Cardiac fibroblast (primary cell): ENCODE data around the gene CCDC68.
A peak's percentile ranks its signal among the peaks of the same experiment; 100 is the strongest.

Source experiments
- DNase-seq, 2 donors: peaks; one replicate each; pipeline versions ENCODE4 v3.0.0 to v3.0.0-alpha.2; 2010; ENCODE audit warnings: low read depth in 2 of 2
- H3K4me3 ChIP-seq, 2 donors: replicated peaks in 1 of 2; 1 replicate in 1 of 2; 2 replicates in 1 of 2; pipeline ENCODE4 v1.5.1; 2011; ENCODE audit warnings: low read depth in 2 of 2, low read length in 2 of 2, mild to moderate bottlenecking in 2 of 2, moderate library complexity in 1 of 2
- TF ChIP-seq, protein P1 (sequence below): IDR thresholded peaks from one replicate; pipeline ENCODE4 v1.5.1; 2011; ENCODE audit warnings: low read depth, mild to moderate bottlenecking, low read length, inconsistent platforms

The CCDC68 gene

DNA sequence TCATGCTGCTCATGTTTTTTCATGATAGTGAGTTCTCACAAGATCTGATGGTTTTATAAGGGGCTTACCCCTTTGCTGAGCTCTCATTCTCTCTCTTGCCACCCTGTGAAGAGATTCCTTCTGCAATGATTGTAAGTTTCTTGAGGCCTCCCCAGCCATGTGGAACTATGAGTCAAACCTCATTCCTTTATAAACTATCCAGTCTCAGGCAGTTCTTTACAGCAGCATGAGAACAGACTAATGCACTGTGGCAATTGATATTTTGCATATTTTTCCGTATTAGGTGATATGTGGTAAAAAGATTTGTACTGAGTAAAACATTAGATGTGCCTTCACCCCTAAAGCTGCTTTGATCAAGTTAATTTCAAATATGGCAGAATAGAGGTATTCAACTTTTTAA is 82.2 kb downstream of the CCDC68 start:
- TF ChIP-seq, protein P1, sequence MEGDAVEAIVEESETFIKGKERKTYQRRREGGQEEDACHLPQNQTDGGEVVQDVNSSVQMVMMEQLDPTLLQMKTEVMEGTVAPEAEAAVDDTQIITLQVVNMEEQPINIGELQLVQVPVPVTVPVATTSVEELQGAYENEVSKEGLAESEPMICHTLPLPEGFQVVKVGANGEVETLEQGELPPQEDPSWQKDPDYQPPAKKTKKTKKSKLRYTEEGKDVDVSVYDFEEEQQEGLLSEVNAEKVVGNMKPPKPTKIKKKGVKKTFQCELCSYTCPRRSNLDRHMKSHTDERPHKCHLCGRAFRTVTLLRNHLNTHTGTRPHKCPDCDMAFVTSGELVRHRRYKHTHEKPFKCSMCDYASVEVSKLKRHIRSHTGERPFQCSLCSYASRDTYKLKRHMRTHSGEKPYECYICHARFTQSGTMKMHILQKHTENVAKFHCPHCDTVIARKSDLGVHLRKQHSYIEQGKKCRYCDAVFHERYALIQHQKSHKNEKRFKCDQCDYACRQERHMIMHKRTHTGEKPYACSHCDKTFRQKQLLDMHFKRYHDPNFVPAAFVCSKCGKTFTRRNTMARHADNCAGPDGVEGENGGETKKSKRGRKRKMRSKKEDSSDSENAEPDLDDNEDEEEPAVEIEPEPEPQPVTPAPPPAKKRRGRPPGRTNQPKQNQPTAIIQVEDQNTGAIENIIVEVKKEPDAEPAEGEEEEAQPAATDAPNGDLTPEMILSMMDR = no peak
- H3K4me3 ChIP-seq = no peak overlapping the region
- DNase-seq = peak in 1 of 2 donors; percentile 48

DNA sequence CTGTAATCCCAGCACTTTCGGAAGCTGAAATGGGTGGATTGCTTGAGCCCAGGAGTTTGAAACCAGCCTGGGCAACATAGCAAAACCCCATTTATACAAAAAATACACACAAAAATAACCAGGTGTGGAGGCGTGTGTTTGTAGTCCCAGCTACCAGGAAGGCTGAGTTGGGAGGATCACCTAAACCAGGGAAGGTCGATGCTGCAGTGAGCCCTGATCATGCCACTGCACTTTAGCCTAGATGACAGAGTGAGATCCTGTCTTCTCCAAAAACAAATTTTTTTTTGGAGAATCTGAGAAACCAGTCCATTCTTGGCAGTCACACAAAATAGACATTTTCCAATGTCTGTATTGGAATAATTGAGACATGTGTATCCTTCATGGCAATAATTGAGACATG is 84.2 kb downstream of the CCDC68 start:
- H3K4me3 ChIP-seq = no peak overlapping the region
- no peak for DNase-seq
- TF ChIP-seq, protein P1 = no peak

DNA sequence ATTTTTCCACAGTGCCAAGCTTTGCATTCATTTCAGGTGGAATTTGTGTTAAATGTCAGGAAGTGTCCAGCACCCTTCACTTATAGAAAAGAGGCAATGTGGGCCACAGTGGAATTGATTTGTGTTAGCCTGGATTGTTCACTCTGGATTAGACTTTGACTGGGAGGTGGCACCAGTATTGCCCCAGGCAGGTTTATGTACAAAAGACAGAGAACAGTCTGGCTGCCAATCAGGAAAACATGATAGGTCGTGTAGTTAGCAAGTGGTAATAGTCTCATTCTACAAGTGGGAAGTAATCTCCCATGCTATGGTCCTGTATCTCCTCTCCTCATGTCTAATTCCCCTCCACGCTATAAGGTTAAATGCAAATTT is 85.4 kb downstream of the CCDC68 start:
- DNase-seq = no peak
- no peak overlapping the region for H3K4me3 ChIP-seq
- TF ChIP-seq, protein P1 = no peak

DNA sequence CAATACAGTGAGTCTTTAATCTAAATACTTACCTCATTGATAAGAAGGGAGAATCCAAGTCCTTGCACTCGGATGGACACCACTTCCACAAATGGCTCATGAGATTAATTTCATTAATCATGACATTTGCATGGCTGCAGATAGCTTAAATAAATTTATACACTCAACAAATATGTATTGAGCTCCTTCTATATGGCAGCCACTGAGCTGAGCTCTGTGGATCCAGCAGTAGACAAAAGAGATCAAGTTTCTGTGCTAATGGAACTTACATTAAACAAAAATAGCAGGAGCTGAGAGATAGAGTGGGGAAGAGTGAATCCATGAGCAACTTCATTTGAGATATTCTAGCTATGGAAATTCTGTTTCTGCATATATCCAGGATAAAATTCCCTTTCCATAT is 86.6 kb downstream of the CCDC68 start:
- H3K4me3 ChIP-seq = no peak overlapping the region
- DNase-seq = no peak
- TF ChIP-seq, protein P1 = no peak

DNA sequence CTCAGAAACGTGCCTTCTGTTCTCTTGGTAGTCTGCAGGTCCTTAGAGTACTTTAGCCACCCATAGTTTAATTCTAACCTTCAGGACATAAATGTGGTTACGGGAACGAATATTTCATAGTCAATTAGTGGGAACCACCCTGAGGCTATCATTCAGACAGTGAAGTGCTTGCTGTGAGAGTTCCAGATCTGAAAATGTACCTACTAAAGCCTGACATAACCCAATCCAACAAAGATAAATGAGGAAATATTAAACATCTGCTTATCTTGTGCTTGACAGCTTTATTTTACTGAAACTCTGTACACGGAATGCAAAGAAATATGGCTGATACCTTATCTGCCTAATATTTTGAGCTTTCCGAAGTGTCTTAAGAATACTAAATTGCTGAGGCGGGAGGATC is 88.0 kb downstream of the CCDC68 start:
- TF ChIP-seq, protein P1 = no peak
- no peak for DNase-seq
- no peak overlapping the region for H3K4me3 ChIP-seq

DNA sequence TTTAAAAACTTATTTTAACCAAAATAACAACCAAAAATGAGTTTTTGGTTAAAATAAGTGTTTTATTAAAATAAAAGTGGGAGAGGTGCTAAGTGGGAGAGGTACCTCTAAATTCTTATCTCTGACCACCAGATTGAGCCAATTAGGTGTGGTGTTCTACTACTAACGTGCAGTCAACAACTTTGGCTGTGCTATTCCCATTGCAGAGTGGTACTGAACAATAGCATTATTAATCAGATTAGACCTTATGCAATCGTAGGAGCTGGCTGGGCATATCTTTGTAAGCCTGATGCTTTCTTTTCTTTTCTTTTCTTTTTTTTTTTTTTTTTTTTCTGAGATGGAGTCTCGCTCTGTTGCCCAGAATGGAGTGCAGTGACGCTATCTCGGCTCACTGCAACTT is 92.1 kb downstream of the CCDC68 start:
- H3K4me3 ChIP-seq = no peak overlapping the region
- no peak for DNase-seq
- TF ChIP-seq, protein P1 = no peak

DNA sequence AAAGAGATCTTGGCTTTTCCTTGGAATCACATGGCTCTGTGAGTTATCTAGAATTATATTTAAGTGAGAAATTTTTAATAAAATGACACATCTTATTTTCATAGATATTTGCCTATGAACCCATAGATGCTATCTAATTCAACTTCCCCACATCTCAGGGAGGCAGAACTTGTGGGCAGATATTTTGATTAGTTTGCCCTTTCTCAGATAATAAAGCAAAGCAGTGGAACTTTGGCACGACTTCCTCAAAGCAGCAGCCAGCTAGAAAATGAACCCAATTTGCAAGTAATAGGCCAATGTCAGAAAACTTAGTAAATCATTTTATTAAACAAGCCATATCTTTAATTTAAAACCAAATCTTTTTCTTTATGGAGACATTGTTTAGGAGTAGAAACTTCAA is 98.3 kb downstream of the CCDC68 start:
- no peak for DNase-seq
- no peak overlapping the region for H3K4me3 ChIP-seq
- TF ChIP-seq, protein P1 = no peak
